Activated CD4-positive, alpha-beta T cell treated with anti-CD3 and anti-CD28 coated beads, Interleukin-2, amount 50 U/mL, for 16 hours (primary cell): ENCODE data around the gene HRCT1.
A peak's percentile ranks its signal among the peaks of the same experiment; 100 is the strongest.
"Not testable (repeated sequence)": the region's sequence is repeated elsewhere in the genome, so short reads cannot be mapped to it uniquely, and the experiment has no call there.

Experiments used
- DNase-seq: peaks from one replicate; pipeline ENCODE4 v3.0.0-alpha.2; 2020

HRCT1 gene

DNA sequence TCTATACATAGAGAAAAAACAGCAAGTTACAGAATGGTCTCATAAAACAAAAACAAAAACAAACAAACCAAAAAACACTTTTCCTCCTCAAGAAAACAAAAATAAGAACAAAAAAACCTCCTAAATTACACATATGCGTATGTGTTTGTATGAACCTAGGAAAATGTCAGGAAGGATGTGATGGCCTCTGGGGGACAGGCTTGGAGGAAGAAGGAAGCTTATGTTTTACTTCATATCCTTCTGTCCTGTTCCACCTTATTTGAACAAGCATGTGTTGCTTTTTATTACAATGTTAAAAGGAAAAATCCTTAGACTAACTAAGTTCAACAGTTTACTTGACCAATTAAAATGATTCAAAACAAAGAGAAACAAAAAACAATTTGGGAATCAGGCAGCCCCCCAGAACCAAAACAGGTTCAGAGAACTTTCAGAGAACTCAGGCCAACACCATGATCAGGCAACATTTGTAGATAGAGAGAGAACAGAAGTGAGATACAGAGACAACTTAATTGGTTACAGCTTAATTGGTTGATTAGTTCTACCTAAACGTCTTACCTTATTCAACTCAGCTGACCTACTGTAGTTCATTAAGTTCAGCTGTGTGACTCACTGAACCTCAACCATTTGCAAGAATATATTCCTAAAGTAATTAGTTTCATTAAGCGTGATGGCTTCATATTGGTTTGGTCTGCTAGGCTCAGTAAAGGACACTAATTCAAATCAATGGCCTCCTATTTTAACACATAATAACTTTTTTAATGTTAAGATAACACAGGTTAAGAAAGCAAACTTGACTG lies 13.4 kb downstream of the HRCT1 start:
- no peak for DNase-seq

DNA sequence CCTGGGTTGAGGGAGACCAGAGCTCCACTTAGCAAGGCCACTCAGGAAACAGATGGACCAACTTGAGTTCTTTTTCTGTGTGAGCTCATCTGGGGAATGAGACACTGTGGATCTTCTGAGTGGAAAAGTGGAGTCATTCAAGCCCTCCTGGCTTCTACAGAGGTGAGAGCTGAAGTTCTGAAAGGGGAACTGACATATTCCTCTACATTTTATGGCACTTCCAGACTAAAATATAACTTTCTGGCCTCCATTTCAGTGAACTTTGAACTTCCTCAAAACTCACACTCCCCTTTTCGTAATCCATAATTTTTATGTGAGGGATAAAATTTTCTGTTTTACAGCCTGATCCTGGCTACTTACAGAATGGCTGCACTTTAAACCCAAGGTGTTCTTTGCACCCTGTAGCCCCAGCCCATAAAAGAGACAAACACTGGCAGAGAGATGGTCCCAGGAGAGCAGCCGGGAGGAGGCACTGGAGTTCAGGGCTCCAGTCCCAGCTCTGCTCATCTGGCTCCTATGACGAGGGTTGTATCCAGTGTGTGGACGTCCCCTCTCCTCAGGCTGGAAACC lies 14.1 kb downstream of the HRCT1 start:
- no peak for DNase-seq

- DNase-seq: no peak
Measured at GRCh38 chr9:35923598-35923926, 17.6 kb downstream of the HRCT1 start.

- no peak for DNase-seq
Measured at GRCh38 chr9:35923927-35924763, 18.1 kb downstream of the HRCT1 start.

- DNase-seq: no peak
Measured at GRCh38 chr9:35928591-35929452, 22.8 kb downstream of the HRCT1 start.

- no peak for DNase-seq
Measured at GRCh38 chr9:35929453-35929718, 23.4 kb downstream of the HRCT1 start.

DNA sequence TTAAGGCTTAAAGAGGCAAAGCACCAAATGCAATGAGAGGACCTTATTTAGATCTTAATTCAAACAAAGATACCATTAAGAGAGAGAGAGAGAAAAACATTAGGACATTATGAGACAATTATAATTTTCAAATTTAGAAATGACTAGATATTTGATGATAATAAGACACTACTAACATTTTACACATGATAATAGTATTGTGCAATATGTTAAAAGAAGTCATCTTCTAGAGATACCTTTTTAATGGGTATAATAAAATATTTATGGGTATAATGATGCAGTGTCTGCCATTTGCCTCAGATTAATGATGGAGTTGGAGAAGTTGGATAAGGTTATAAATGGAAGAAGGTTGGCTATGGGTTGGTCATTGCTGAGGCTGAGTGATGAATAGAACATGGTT lies 24.5 kb downstream of the HRCT1 start:
- DNase-seq: no peak

GRCh38 chr9:35930989-35931388 lies 25.0 kb downstream of the HRCT1 start:
- DNase-seq: no peak

DNA sequence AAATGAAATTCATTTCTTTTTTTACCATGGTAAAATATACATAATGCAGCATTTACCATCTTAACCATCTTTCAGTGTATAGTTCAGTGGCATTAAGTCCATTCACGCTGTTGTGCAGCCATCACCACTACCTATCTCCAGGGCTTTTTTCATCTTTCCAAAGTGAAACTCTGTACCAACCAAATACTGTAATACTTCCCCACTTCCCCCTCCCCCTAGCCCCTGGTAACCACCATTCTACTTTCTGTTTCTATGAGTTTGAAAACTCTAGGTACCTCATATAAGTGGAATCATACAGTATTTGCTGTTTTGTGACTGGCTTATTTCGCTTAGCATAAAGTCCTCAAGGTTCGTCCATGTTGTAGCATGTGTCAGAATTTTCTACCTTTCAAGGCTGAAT lies 26.7 kb downstream of the HRCT1 start:
- peak; percentile 23 for DNase-seq

DNA sequence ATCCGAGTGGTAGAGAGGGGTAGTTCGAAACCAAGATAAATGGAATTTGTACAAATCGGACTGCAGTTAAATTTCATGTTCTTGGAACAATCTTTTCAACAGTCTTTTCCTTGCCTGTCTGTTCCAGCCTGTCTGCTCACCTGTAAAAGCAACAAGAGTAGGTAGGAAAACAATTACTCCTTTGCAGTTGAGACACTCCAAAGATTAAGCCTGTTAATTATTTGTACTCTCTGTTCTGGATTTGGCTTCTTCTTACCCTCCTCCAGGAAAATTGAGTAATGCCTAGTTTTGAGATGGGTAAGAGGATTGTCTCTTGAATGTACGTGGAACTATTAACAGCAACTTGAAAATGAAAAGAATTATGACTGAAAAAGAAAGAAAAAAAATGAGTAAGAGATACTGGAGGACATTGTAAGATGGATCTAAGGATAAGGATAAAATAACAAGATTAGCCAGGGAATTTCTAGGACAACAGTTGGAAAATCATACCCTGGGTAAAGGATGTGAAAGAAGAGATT lies 27.6 kb downstream of the HRCT1 start:
- peak; percentile 18 for DNase-seq

- DNase-seq: not testable (repeated sequence)
Measured at GRCh38 chr9:35934069-35934468, 28.1 kb downstream of the HRCT1 start.

- no peak for DNase-seq
Measured at GRCh38 chr9:35935261-35935660, 29.3 kb downstream of the HRCT1 start.

GRCh38 chr9:35935755-35936509 lies 29.9 kb downstream of the HRCT1 start:
- no peak for DNase-seq

GRCh38 chr9:35937227-35937626 lies 31.2 kb downstream of the HRCT1 start:
- no peak for DNase-seq

GRCh38 chr9:35938474-35939356 lies 32.7 kb downstream of the HRCT1 start:
- DNase-seq: no peak

DNA sequence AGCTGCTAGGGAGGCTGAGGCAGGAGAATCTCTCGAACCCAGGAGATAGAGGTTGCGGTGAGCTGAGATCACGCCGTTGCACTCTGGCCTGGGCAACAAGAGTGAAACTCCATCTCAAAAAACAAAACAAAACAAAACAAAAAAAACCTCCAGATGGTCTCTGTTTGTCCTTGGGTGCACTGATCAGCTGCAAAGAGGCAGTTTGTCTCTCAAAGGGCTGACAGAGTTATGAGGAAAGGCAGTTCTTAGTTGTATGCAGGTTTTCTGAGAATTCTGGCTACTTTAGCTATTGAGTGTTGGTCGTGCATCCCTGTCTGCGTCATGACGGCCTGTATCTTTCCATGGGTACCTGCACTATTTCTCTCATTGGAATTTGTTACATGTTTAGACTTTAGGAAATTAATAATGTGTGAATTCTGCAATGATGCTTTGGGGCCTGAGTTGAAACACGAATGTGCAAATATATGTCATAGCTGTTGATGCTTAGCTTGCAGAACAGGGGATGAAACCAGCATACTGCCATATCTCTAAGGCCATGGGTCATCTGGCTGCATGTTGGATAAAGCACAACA lies 33.8 kb downstream of the HRCT1 start:
- no peak for DNase-seq

- peak; percentile 46 for DNase-seq
Measured at GRCh38 chr9:35940458-35941407, 34.7 kb downstream of the HRCT1 start.

- no peak for DNase-seq
Measured at GRCh38 chr9:35942286-35942685, 36.3 kb downstream of the HRCT1 start.

DNA sequence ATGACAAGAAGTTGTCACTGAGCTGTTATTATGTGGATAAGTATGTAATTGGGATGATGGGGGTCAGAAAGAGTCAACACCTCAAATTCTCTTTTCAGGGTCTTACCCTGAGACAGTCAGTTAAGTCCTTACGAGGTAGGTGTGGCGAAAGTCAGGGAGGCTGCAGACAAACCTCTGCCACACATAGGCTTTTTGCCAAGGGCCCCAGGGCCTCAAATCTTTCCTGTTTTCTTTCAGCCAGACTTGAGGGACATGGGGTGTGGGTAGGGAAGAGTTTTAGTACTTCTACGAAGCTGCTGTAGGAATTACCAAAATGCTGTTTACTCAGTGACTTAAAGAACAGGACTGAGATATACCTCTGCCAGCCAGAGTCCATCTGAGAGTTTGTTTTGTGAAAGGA lies 38.2 kb downstream of the HRCT1 start:
- DNase-seq: no peak

- no peak for DNase-seq
Measured at GRCh38 chr9:35944841-35945240, 38.8 kb downstream of the HRCT1 start.
